Fibroblast of lung (primary cell): ENCODE measurements around the gene EHD3. TPM values are rescaled to one million over a fixed set of nuclear protein-coding genes. Genes with fewer than 3 reads are reported as not detected.

Experiments used
- DNase-seq, 2 donors: peaks; one replicate each; pipeline versions ENCODE4 v3.0.0 to v3.0.0-alpha.2; 2010; ENCODE audit warnings: low read depth in 2 of 2
- H2AFZ ChIP-seq: 2 replicates; pipeline ENCODE4 v1.5.1; 2012; ENCODE audit warnings: low read length, control low read depth, inconsistent platforms
- H3K27ac ChIP-seq: 2 replicates; pipeline ENCODE4 v1.5.1; 2011; ENCODE audit warnings: low read length, control low read depth; ENCODE audit not compliant: insufficient read depth
- H3K27me3 ChIP-seq: 2 replicates; pipeline ENCODE4 v1.5.1; 2011; ENCODE audit warnings: mild to moderate bottlenecking, low read length; ENCODE audit not compliant: control insufficient read depth, insufficient read depth
- H3K36me3 ChIP-seq: 2 replicates; pipeline ENCODE4 v1.5.1; 2011; ENCODE audit warnings: low read length; ENCODE audit not compliant: control insufficient read depth, insufficient read depth
- H3K4me1 ChIP-seq: 2 replicates; pipeline ENCODE4 v1.5.1; 2011; ENCODE audit warnings: low read length; ENCODE audit not compliant: control insufficient read depth, insufficient read depth; ENCODE audit errors: extremely low read depth
- H3K4me2 ChIP-seq: 2 replicates; pipeline ENCODE4 v1.5.1; 2011; ENCODE audit warnings: low read length, control low read depth; ENCODE audit not compliant: insufficient read depth; ENCODE audit errors: extremely low read depth
- H3K4me3 ChIP-seq, 4 experiments: fragments of 200-600 bp in 1 of 4; sonication (generic) in 1 of 4; replicated peaks in 1 of 4; 2 replicates each; pipeline ENCODE4 v1.5.1; 2011 to 2016; ENCODE audit warnings: low read length in 4 of 4, low read depth in 3 of 4, mild to moderate bottlenecking in 3 of 4, control low read depth in 2 of 4, inconsistent platforms in 1 of 4, mixed read lengths in 1 of 4; ENCODE audit not compliant: insufficient read depth in 1 of 4; ENCODE audit errors: control extremely low read depth in 1 of 4
- H3K79me2 ChIP-seq: 2 replicates; pipeline ENCODE4 v1.5.1; 2012; ENCODE audit warnings: mild to moderate bottlenecking, low read length, inconsistent platforms; ENCODE audit not compliant: control insufficient read depth, insufficient read depth
- H3K9ac ChIP-seq: 2 replicates; pipeline ENCODE4 v1.5.1; 2011; ENCODE audit warnings: mild to moderate bottlenecking, low read length, control low read depth; ENCODE audit not compliant: insufficient read depth
- H3K9me3 ChIP-seq: 2 replicates; pipeline ENCODE4 v1.5.1; 2012; ENCODE audit warnings: low read depth, low read length; ENCODE audit not compliant: control insufficient read depth, insufficient read depth
- H4K20me1 ChIP-seq: 2 replicates; pipeline ENCODE4 v1.5.1; 2011; ENCODE audit warnings: low read length; ENCODE audit not compliant: control insufficient read depth, insufficient read depth; ENCODE audit errors: extremely low read depth
- EZH2 ChIP-seq: IDR thresholded peaks from 2 replicates; pipeline ENCODE4 v1.5.1; 2012; ENCODE audit warnings: low read length, control low read depth, mild to moderate bottlenecking; ENCODE audit errors: missing control alignments
- polyA plus RNA-seq, 2 donors: library from polyadenylated mRNA; depleted of rRNA in 1 of 2; stranded (reverse) in 1 of 2; unstranded in 1 of 2; fragments of >200 nt; gene quantifications; 2 replicates each; pipeline ENCODE4 v1.2.1, GENCODE V29; 2011 to 2012; ENCODE audit warnings: missing spikeins in 1 of 2
- total RNA-seq: library from RNA; depleted of rRNA; stranded (reverse); fragments of >200 nt; gene quantifications from 2 replicates; pipeline ENCODE4 v1.2.1, GENCODE V29; 2014
- TF ChIP-seq, protein P1 (sequence below), 2 donors: IDR thresholded peaks in 1 of 2; conservative IDR thresholded peaks in 1 of 2; 1 replicate in 1 of 2; 2 replicates in 1 of 2; pipeline ENCODE4 v1.5.1; 2011 to 2012; ENCODE audit warnings: low read length in 2 of 2, control low read depth in 1 of 2, inconsistent platforms in 1 of 2, low read depth in 1 of 2, mild to moderate bottlenecking in 1 of 2

The EHD3 gene
- total and polyA plus RNA-seq, 2 donors (not counting 1 experiment from before 2014, with no cell fraction given): 30.6 to 37.5 TPM

GRCh38 chr2:31205186-31205585 is 28.8 kb upstream of the EHD3 start:
- TF ChIP-seq, protein P1, sequence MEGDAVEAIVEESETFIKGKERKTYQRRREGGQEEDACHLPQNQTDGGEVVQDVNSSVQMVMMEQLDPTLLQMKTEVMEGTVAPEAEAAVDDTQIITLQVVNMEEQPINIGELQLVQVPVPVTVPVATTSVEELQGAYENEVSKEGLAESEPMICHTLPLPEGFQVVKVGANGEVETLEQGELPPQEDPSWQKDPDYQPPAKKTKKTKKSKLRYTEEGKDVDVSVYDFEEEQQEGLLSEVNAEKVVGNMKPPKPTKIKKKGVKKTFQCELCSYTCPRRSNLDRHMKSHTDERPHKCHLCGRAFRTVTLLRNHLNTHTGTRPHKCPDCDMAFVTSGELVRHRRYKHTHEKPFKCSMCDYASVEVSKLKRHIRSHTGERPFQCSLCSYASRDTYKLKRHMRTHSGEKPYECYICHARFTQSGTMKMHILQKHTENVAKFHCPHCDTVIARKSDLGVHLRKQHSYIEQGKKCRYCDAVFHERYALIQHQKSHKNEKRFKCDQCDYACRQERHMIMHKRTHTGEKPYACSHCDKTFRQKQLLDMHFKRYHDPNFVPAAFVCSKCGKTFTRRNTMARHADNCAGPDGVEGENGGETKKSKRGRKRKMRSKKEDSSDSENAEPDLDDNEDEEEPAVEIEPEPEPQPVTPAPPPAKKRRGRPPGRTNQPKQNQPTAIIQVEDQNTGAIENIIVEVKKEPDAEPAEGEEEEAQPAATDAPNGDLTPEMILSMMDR (conservative IDR thresholded peaks at IDR 0.05 in 1 of 2, IDR thresholded peaks at IDR 0.05 in 1 of 2; ENCODE audit: low read depth in 1 of 2, low read length in 2 of 2): no peak
- TF ChIP-seq EZH2: no peak
- Histone ChIP-seq H3K4me2 (no peak overlapping the region), H2AFZ (no peak overlapping the region), H3K4me1 (no peaks in the 10 kb centered on the region), H3K9ac (no peak overlapping the region), H3K36me3 (no peaks in the 10 kb centered on the region), H3K4me3 (no peak overlapping the region), H3K27me3 (no peaks in the 10 kb centered on the region), H3K27ac (no peak overlapping the region), H4K20me1 (no peaks in the 10 kb centered on the region), H3K79me2 (no peaks in the 10 kb centered on the region), H3K9me3 (no peaks in the 10 kb centered on the region)
- no peak for DNase-seq

- TF ChIP-seq, protein P1 (conservative IDR thresholded peaks at IDR 0.05 in 1 of 2, IDR thresholded peaks at IDR 0.05 in 1 of 2; ENCODE audit: low read depth in 1 of 2, low read length in 2 of 2): no peak
- TF ChIP-seq EZH2: no peak
- H3K9me3 ChIP-seq: no peaks in the 10 kb centered on the region
- H3K27me3 ChIP-seq: no peaks in the 10 kb centered on the region
- no peak overlapping the region for H3K27ac ChIP-seq
- H3K4me2 ChIP-seq: no peak overlapping the region
- no peaks in the 10 kb centered on the region for H3K4me1 ChIP-seq
- H3K9ac ChIP-seq: no peak overlapping the region
- H2AFZ ChIP-seq: no peak overlapping the region
- no peaks in the 10 kb centered on the region for H3K36me3 ChIP-seq
- H3K79me2 ChIP-seq: no peaks in the 10 kb centered on the region
- DNase-seq: no peak
- H3K4me3 ChIP-seq: no peak overlapping the region
- H4K20me1 ChIP-seq: no peaks in the 10 kb centered on the region
Observed at GRCh38 chr2:31205613-31206012, 28.3 kb upstream of the EHD3 start.

GRCh38 chr2:31207790-31208189 is 26.2 kb upstream of the EHD3 start:
- TF ChIP-seq, protein P1 (conservative IDR thresholded peaks at IDR 0.05 in 1 of 2, IDR thresholded peaks at IDR 0.05 in 1 of 2; ENCODE audit: low read depth in 1 of 2, low read length in 2 of 2): no peak
- TF ChIP-seq EZH2: no peak
- H2AFZ ChIP-seq: no peak overlapping the region
- H3K9me3 ChIP-seq: no peaks in the 10 kb centered on the region
- no peak overlapping the region for H3K27ac ChIP-seq
- no peaks in the 10 kb centered on the region for H3K4me1 ChIP-seq
- H3K9ac ChIP-seq: no peak overlapping the region
- H3K79me2 ChIP-seq: no peaks in the 10 kb centered on the region
- H3K4me3 ChIP-seq: no peak overlapping the region
- H4K20me1 ChIP-seq: no peaks in the 10 kb centered on the region
- no peaks in the 10 kb centered on the region for H3K27me3 ChIP-seq
- DNase-seq: no peak
- no peaks in the 10 kb centered on the region for H3K36me3 ChIP-seq
- H3K4me2 ChIP-seq: no peak overlapping the region
